ENCODE data around the gene GPR68.
A peak's percentile ranks its signal among the peaks of the same experiment; 100 is the strongest.
"Not testable (repeated sequence)": the region's sequence is repeated elsewhere in the genome, so short reads cannot be mapped to it uniquely, and the experiment has no call there.

GPR68 gene

DNA sequence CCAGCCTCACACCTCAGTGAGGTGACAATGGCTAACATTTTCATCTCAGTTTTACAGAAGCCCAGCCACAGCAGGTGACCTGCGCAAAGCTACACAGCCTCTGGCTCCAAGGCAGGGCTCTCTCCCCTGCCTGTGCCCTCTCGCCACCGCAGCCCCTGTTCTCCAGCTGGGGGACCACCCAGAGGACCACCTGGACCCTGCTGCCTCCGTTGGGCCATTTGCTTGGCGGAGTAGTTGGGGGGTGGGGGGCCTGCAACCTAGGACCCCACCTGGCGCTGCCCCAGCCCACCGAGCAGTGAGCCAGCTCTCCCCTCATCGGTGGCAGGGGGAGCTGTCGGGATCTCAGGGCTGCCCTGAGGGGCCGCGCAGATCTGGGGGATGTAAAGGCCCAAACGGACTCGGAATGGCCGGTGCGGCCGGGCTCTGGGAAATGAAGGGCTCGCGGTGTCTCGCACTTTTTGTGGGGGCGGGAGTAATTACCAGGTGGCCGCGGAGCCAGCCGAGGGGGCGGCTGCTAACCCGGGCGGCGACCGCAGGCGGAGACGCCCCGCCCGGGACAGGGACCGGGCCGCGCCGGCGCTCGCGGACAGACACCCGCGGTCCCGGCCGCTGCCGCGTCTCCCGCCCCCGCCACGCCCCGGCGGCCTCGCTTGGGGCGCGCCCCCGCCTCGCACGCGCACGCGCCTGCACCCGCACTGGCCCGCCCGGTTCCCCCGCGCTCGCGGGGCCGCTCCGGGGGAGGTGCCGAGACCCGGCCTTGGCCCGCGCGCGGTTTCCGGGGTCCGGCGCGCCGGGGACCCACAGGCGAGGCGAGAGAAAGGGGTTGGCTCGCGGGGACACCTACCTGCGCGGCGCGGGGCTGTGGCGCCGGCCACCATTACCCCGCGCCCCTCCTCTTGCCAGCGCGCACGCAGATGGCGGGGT, 8.6 kb upstream of the GPR68 start:
- DNase-seq, result peak in 2 of 4 experiments; percentile 21 to 33

GRCh38 chr14:91250912-91251311, 6.4 kb upstream of the GPR68 start:
- DNase-seq, result no peak

GRCh38 chr14:91249841-91250616, 5.5 kb upstream of the GPR68 start:
- no peak for DNase-seq

GRCh38 chr14:91246051-91246852, 1.7 kb upstream of the GPR68 start:
- peak; percentile 20 to 54 (median 41) for DNase-seq

DNA sequence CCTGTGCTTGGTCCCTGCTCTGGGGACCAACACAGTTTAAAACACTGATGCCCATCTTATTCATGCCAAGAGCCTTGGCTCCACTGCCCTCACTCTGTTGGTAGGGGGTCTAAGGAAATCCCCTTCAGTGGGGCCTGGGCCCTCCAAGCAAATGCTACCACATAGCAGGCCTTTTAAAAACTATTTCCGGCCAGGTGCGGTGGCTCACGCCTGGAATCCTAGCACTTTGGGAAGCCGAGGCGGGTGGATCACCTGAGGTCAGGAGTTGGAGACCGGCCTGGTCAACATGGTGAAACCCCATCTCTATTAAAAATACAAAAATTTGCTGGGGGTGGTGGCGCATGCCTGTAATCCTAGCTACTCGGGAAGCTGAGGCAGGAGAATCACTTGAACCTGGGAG, 1.1 kb upstream of the GPR68 start:
- DNase-seq, result not testable (repeated sequence)

DNA sequence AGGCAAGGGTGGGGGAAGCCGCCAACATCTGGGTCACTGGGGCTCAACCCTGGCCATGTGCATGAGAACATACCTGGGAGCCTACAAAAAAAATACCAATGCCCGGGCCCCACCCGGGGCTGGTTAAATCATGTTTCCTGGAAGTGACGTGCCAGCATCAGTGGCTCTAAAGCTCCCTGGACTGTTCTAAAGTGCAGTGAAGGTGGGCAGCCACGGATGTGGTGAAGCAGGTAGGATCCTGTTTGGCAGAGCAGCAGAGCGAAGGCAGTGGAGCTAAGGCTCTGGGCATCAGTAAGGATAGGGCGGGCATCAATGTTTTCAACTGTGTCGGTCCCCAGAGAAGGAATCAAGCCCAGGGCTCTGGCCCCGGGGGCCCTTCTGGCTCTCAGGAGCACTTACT, 525 bp upstream of the GPR68 start:
- DNase-seq, result peak; percentile 19 to 67 (median 48)

GRCh38 chr14:91243074-91243471, 1.4 kb downstream of the GPR68 start:
- no peak for DNase-seq

GRCh38 chr14:91242635-91243034, 1.9 kb downstream of the GPR68 start:
- no peak for DNase-seq

- no peak for DNase-seq
Observed at GRCh38 chr14:91241863-91242262, 2.6 kb downstream of the GPR68 start.

DNA sequence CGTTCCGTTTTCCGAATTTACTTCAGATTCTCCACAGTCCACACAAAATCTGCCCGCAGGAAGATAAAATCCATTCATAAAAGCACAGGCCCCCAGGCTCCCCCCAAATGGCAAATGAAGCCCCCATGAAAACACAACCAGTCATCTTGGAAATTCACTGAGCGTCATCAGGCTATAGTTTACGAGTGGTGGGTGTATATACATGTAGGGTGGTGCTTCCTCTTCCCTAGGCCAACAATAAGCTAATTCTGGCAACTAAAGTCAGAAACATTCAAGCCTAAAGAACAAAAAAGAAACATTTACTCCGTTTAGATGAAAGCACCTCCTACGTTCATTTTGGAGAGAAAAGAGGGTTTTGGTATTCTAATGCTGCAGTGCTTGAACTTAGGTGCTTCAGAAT, 5.8 kb downstream of the GPR68 start:
- DNase-seq, result no peak

GRCh38 chr14:91238085-91238484, 6.4 kb downstream of the GPR68 start:
- DNase-seq, result no peak

GRCh38 chr14:91237219-91237618, 7.3 kb downstream of the GPR68 start:
- no peak for DNase-seq

GRCh38 chr14:91235841-91236240, 8.7 kb downstream of the GPR68 start:
- DNase-seq, result no peak

- no peak for DNase-seq
Observed at GRCh38 chr14:91234791-91235114, 9.8 kb downstream of the GPR68 start.

DNA sequence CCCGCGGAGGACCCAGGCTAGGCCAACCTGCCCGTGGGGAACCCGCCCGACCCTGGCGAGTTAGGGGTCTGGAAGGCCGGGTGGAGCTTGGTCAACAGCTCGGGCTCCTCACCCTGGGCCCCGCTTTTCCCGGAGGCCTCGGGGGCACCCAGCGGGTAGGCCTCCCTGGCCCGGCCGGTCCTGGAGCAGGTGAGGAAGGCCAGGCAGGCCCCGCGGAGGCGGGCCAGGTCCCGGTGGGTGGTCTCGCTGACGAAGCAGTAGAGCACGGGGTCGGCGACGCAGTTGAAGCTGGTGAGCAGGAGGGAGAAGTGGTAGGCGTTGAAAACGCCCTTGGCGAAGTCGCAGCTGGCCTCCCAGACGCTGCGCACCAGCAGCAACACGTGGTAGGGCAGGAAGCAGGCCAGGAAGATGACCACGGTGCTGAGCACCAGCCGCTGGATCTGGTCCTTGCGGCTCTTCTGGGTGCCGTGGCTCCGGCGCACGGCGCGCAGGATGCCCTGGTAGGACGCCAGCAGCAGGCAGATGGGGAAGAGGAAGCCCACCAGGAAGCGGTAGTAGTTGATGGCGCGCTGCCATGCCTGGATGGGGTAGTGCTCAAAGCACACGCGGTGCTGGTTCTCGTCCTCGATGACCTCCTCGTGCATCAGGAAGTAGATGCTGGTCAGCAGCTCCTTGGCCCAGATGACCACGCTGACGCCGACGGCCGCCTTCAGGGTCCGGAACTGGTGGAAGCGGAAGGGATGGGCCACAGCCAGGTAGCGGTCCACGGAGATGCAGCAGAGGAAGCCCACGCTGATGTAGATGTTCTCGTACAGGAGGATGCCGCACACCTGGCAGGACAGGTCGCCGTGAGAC, 10.3 kb downstream of the GPR68 start:
- DNase-seq, result no peak

DNA sequence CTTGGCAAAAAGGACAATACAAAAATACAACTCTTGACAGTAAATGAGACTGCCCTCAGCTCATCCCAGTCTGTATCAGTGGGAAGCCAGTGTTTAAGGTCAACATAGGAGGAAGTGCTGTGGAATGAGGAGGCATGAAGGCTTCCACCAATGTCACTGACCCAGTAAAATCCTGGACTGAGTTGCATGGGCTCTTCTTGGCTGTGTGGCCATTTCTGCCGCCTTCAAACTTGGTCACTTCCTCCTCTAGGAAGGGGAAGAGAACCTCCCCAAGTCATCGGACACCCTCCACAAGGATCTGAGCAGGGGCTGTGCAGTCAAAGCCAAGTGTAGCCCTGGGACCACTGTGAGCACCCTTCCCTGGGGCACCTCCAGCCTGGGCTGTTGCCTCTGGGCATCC, 11.9 kb downstream of the GPR68 start:
- no peak for DNase-seq

DNA sequence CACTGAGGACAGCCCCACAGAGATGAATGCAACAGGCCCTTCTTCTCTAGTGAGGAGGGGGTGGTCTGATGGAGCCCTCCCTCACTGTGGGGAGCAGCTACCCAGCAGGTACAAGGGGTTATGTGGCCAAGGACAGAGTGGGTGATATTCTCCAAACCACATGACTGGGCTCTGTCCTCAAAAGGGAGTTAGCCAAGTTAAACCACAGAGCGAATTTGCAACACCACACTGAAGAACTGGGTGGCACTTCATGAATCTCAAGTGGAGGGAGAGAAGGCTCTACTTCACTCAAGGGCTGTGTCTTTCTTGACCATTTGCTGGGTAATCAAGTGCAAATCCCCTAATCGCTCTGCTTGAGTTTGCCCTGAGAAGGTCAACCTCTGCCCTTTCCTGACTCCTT, 12.5 kb downstream of the GPR68 start:
- no peak for DNase-seq

GRCh38 chr14:91231446-91231845, 13.1 kb downstream of the GPR68 start:
- DNase-seq, result no peak

DNA sequence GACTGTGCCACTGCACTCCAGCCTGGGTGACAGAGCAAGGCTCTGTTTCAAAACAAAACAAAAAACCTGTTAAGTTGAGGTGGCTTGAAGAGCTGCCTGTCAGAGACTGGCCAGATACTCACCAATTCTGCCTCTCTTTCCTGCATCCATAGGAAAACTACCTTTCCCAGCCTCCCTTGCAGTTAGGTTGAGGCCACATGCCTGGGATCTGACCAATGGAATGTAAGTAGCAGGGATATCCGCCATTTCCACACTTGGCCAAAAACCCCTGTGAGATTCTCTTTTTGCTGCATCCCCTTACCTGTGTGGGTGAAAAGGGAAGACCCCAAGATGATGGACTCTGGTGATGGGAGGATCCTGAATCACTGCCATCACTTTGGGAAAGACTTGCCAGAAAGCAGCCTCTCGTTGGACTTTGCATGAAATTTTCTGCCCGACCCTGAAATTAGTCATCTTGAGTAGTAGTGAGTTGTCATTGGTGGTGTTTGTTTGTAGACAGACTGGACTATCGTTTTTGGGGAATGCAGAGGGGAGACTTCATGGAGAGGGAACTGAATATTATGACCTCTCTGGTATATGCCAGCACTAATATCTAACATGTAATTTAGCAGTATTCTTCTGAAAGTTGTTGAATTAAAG, 14.0 kb downstream of the GPR68 start:
- DNase-seq, result no peak

- DNase-seq, result peak in 3 of 4 experiments; percentile 41 to 54 (median 51)
Observed at GRCh38 chr14:91229743-91230200, 14.7 kb downstream of the GPR68 start.

- DNase-seq, result no peak
Observed at GRCh38 chr14:91229005-91229382, 15.5 kb downstream of the GPR68 start.
